Suprapubic skin (tissue), 4 donors: ENCODE measurements around the gene PDGFB.

Source experiments
- EP300 ChIP-seq: sonication (generic); formaldehyde crosslinking; IDR thresholded peaks from one replicate; pipeline ENCODE4 v1.6.1; 2017; ENCODE audit warnings: antibody characterized with exemption
- POLR2AphosphoS5 ChIP-seq, 3 donors: sonication (generic); formaldehyde crosslinking; IDR thresholded peaks; one replicate each; pipeline ENCODE4 v1.6.1; 2017; ENCODE audit warnings: antibody characterized with exemption in 3 of 3
- TF ChIP-seq, protein P1 (sequence below), 2 donors: fragments of 200-600 bp in 1 of 2; fragments of 450-650 bp in 1 of 2; sonication (generic) in 1 of 2; IDR thresholded peaks; one replicate each; pipeline ENCODE4 v1.5.1; 2016 to 2019; ENCODE audit warnings: antibody characterized with exemption in 2 of 2, mild to moderate bottlenecking in 1 of 2, moderate library complexity in 1 of 2

DNA sequence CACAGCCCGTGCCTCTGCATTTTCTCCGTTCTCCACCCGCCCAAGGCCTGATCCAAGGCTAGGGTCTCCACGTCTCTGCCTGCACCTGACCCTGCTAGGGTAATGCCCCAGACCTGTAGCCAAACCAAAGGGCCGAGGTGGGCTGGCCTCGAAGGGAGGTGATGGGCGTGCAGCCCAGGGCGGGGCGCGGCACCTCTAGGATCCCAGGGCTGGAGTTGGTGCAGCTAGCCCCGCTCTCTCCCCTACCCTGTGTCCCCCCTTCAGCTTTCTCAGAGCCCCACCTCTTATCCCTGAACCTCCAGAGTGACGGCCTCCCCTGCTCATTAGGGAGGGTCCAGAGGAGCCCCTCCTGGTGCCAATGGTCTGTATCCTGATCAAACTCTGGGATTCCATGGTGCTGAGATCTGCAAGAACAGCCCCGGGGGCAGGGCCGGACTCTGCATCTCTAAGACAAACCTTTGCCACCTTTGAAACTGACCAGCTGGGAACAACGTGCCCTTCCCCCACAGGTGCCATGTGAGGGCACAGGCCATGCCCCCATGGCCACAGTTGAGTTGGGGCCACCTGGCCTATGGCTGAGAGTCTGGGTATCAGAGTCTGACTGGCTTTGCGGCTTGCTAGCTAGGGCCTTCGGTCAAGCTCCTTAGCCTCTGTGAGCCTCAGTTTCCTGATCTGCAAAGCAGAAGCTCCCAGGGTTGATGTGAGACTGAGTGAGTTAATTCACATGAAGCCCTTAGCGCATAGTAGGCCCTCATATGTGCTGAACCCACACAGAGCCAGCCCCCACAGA lies 69.2 kb downstream of the PDGFB start:
- TF ChIP-seq, protein P1, sequence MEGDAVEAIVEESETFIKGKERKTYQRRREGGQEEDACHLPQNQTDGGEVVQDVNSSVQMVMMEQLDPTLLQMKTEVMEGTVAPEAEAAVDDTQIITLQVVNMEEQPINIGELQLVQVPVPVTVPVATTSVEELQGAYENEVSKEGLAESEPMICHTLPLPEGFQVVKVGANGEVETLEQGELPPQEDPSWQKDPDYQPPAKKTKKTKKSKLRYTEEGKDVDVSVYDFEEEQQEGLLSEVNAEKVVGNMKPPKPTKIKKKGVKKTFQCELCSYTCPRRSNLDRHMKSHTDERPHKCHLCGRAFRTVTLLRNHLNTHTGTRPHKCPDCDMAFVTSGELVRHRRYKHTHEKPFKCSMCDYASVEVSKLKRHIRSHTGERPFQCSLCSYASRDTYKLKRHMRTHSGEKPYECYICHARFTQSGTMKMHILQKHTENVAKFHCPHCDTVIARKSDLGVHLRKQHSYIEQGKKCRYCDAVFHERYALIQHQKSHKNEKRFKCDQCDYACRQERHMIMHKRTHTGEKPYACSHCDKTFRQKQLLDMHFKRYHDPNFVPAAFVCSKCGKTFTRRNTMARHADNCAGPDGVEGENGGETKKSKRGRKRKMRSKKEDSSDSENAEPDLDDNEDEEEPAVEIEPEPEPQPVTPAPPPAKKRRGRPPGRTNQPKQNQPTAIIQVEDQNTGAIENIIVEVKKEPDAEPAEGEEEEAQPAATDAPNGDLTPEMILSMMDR (IDR thresholded peaks at IDR 0.05): no peak
- TF ChIP-seq POLR2AphosphoS5 (IDR thresholded peaks at IDR 0.05) (no peak), EP300 (no peak)
